Endothelial cell (in vitro differentiated cells): Measurements from ENCODE around the gene TLR9. TPM values are rescaled to one million over a fixed set of nuclear protein-coding genes. Genes with fewer than 3 reads are reported as not detected.

Experiments
- DNase-seq: peaks from one replicate; pipeline ENCODE4 v3.0.0; 2021; ENCODE audit warnings: low spot score
- H3K27ac Mint-ChIP-seq: one replicate; pipeline ENCODE4 v1.8.0; 2021; ENCODE audit warnings: mixed read lengths, inconsistent platforms; ENCODE audit not compliant: unreplicated experiment
- H3K27me3 Mint-ChIP-seq: one replicate; pipeline ENCODE4 v1.8.0; 2021; ENCODE audit warnings: mild to moderate bottlenecking, moderate library complexity, mixed read lengths, inconsistent platforms; ENCODE audit not compliant: unreplicated experiment
- H3K36me3 Mint-ChIP-seq: one replicate; pipeline ENCODE4 v1.8.0; 2021; ENCODE audit warnings: mild to moderate bottlenecking, low read depth, mixed read lengths, inconsistent platforms; ENCODE audit not compliant: unreplicated experiment
- H3K4me1 Mint-ChIP-seq: one replicate; pipeline ENCODE4 v1.8.0; 2021; ENCODE audit warnings: mild to moderate bottlenecking, mixed read lengths, inconsistent platforms; ENCODE audit not compliant: unreplicated experiment
- H3K4me3 Mint-ChIP-seq: one replicate; pipeline ENCODE4 v1.8.0; 2021; ENCODE audit warnings: mild to moderate bottlenecking, mixed read lengths, inconsistent platforms; ENCODE audit not compliant: unreplicated experiment
- H3K9me3 Mint-ChIP-seq: one replicate; pipeline ENCODE4 v1.8.0; 2021; ENCODE audit warnings: mixed read lengths, inconsistent platforms; ENCODE audit not compliant: unreplicated experiment
- CTCF ChIP-seq: fragments of 200-600 bp; sonication (generic); IDR thresholded peaks from one replicate; pipeline ENCODE4 v1.5.0; 2021; ENCODE audit warnings: antibody characterized with exemption; ENCODE audit not compliant: unreplicated experiment
- total RNA-seq: library from RNA; stranded (reverse); fragmentation: NEBNext Ultra II Directional; extraction: Animal tissue kit (Norgen Biotek cat#: 25700); gene quantifications from one replicate; pipeline ENCODE4 v1.2.1, GENCODE V29; 2021; ENCODE audit not compliant: unreplicated experiment

The TLR9 gene
- total RNA-seq, 1 donor from 2014 or later = not detected

DNA sequence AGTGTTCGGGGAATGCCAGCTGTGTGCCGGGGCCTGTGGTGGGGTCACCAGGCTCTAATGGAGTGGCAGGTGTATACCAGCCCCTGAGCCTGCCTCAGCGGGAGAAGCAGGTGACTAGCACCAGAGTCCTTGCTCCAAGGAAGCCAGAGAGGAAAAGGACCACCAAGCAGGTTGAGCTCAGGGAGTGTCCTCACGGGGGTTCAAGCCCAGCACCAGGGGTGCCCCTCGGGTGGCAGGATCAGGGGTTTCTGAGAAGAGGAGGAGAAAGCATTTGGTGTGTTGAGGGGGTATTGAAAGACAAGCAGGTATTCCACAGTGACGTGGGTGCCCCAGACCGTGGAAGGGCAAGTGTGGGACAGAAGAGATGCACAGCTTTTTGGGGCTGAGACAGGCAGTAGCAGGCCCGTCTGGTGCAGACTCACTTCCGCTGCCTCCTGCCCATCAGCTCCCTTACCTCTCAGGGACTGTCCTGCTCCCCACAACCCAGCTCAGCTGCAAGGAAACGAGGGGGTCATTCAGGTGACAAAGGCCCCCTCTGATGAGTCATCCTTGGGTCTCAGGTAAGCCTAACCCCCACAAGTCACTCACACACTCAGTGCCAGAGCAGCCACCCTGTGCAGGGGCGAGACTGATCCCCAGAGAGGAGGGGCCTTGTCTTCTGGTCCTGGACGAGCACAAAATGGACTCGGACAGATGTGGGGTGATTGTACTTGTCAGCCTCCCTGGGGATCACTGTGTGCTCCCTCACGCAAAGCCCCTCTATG is 49.8 kb downstream of the TLR9 start:
- H3K4me1 Mint-ChIP-seq = peaks cover 3% of the 10 kb centered on the region
- no peak for DNase-seq
- TF ChIP-seq CTCF = no peak
- no peak overlapping the region for H3K4me3 Mint-ChIP-seq
- H3K9me3 Mint-ChIP-seq = no peaks in the 10 kb centered on the region
- peaks cover 8% of the 10 kb centered on the region for H3K27me3 Mint-ChIP-seq
- H3K27ac Mint-ChIP-seq = no peak overlapping the region
- H3K36me3 Mint-ChIP-seq = no peaks in the 10 kb centered on the region

- H3K4me3 Mint-ChIP-seq = no peak overlapping the region
- no peak for DNase-seq
- no peak for TF ChIP-seq CTCF
Observed at GRCh38 chr3:52174896-52175295, 50.5 kb downstream of the TLR9 start.

GRCh38 chr3:52173101-52173500 is 52.3 kb downstream of the TLR9 start:
- no peak for TF ChIP-seq CTCF
- H3K4me1 Mint-ChIP-seq = peaks cover 3% of the 10 kb centered on the region
- H3K9me3 Mint-ChIP-seq = no peaks in the 10 kb centered on the region
- H3K4me3 Mint-ChIP-seq = no peak overlapping the region
- H3K27ac Mint-ChIP-seq = no peak overlapping the region
- no peak for DNase-seq
- H3K27me3 Mint-ChIP-seq = peaks cover 9% of the 10 kb centered on the region
- no peaks in the 10 kb centered on the region for H3K36me3 Mint-ChIP-seq

More at GRCh38 chr3:52174896-52175295, 50.5 kb downstream of the TLR9 start:
- Mint-ChIP-seq H3K27me3 (peaks cover 9% of the 10 kb centered on the region), H3K27ac (no peak overlapping the region), H3K4me1 (peaks cover 3% of the 10 kb centered on the region), H3K9me3 (no peaks in the 10 kb centered on the region), H3K36me3 (no peaks in the 10 kb centered on the region)

DNA sequence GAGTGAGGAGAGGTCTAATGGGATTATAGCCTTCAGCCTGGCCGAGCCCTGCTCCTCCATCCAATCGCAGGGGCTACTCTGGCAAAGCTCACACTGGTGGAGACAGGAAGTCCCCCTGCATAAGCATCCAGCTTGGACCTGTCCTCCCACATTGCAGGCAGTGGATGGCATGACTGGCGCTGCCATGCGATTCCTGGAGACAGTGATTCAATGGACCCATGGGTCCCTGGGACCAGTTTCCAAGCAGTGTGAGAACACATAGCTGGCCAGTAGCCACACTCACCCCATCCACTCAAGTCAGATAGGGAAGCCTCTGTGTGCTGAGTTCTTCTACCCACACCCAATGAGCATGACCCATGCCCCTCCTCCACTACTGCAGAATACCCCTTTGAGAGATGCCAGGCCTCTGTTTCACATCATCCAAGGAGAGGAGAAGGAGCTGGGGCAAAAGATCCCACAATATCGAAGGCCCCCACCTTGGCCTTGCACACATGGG is 53.1 kb downstream of the TLR9 start:
- TF ChIP-seq CTCF = no peak
- Mint-ChIP-seq H3K27me3 (peaks cover 9% of the 10 kb centered on the region), H3K4me3 (no peak overlapping the region), H3K9me3 (no peaks in the 10 kb centered on the region), H3K27ac (no peak overlapping the region), H3K36me3 (no peaks in the 10 kb centered on the region), H3K4me1 (peaks cover 3% of the 10 kb centered on the region)
- no peak for DNase-seq

GRCh38 chr3:52171514-52172261 is 53.8 kb downstream of the TLR9 start:
- Mint-ChIP-seq H3K4me3 (no peak overlapping the region), H3K27ac (no peak overlapping the region), H3K36me3 (no peaks in the 10 kb centered on the region), H3K27me3 (peaks cover 9% of the 10 kb centered on the region), H3K9me3 (no peaks in the 10 kb centered on the region), H3K4me1 (peaks cover 2% of the 10 kb centered on the region)
- DNase-seq = no peak
- no peak for TF ChIP-seq CTCF
